EL (cell line): Measurements from ENCODE around the gene GLB1L.
"Not testable (repeated sequence)": the region's sequence is repeated elsewhere in the genome, so short reads cannot be mapped to it uniquely, and the experiment has no call there.

Experiments
- DNase-seq: peaks from one replicate; pipeline ENCODE4 v3.0.0-alpha.2; 2016

The GLB1L gene

GRCh38 chr2:219245148-219245898, at the start of gene GLB1L, which contains the start of gene STK16:
Gene GLB1L (minus strand): TSS chr2:219245444. CDS start chr2:219243573, 1,871 bp downstream.
Gene STK16 (plus strand): TSS chr2:219245479. CDS start chr2:219246000, 521 bp downstream.
- peak; percentile 91 for DNase-seq

- peak; percentile 74 for DNase-seq
These were observed 49.4 kb upstream of the GLB1L start for GRCh38 chr2:219294356-219295351.

GRCh38 chr2:219293736-219294231, 48.5 kb upstream of the GLB1L start:
- no peak for DNase-seq

GRCh38 chr2:219292616-219293015, 47.4 kb upstream of the GLB1L start:
- DNase-seq: no peak

- no peak for DNase-seq
These were observed 46.8 kb upstream of the GLB1L start for GRCh38 chr2:219291910-219292490.

- no peak for DNase-seq
These were observed 46.1 kb upstream of the GLB1L start for GRCh38 chr2:219291394-219291793.

GRCh38 chr2:219290381-219291171, 45.3 kb upstream of the GLB1L start:
- DNase-seq: no peak

- peak; percentile 76 for DNase-seq
These were observed 44.5 kb upstream of the GLB1L start for GRCh38 chr2:219289537-219290361.

GRCh38 chr2:219289195-219289536, 43.9 kb upstream of the GLB1L start:
- DNase-seq: no peak

- DNase-seq: no peak
These were observed 42.5 kb upstream of the GLB1L start for GRCh38 chr2:219287580-219288265.

- DNase-seq: not testable (repeated sequence)
These were observed 41.8 kb upstream of the GLB1L start for GRCh38 chr2:219287116-219287440.

GRCh38 chr2:219286436-219287115, 41.3 kb upstream of the GLB1L start:
- peak; percentile 36 for DNase-seq

- DNase-seq: no peak
These were observed 40.7 kb upstream of the GLB1L start for GRCh38 chr2:219285894-219286425.

- DNase-seq: no peak
These were observed 40.1 kb upstream of the GLB1L start for GRCh38 chr2:219285373-219285735.

GRCh38 chr2:219284501-219285372, 39.5 kb upstream of the GLB1L start:
- DNase-seq: no peak

- no peak for DNase-seq
These were observed 37.8 kb upstream of the GLB1L start for GRCh38 chr2:219282943-219283581.

GRCh38 chr2:219282375-219282774, 37.1 kb upstream of the GLB1L start:
- DNase-seq: no peak

GRCh38 chr2:219281588-219281987, 36.3 kb upstream of the GLB1L start:
- DNase-seq: no peak

- no peak for DNase-seq
These were observed 35.4 kb upstream of the GLB1L start for GRCh38 chr2:219280651-219281050.
